ENCODE data around the gene SIGLEC8. TPM values are rescaled to one million over a fixed set of nuclear protein-coding genes. Genes with fewer than 3 reads are reported as not detected.

The SIGLEC8 gene
- total RNA-seq, 1 donor from 2014 or later, result not detected

- H3K27ac Mint-ChIP-seq, result no peak overlapping the region
- DNase-seq (ENCODE audit: low spot score, unreplicated experiment), result no peak
- no peak overlapping the region for H3K4me3 Mint-ChIP-seq (ENCODE audit: low read depth)
- no peaks in the 10 kb centered on the region for H3K4me1 Mint-ChIP-seq (ENCODE audit: low read depth)
- H3K27me3 Mint-ChIP-seq, result no peaks in the 10 kb centered on the region
- TF ChIP-seq, protein P1, sequence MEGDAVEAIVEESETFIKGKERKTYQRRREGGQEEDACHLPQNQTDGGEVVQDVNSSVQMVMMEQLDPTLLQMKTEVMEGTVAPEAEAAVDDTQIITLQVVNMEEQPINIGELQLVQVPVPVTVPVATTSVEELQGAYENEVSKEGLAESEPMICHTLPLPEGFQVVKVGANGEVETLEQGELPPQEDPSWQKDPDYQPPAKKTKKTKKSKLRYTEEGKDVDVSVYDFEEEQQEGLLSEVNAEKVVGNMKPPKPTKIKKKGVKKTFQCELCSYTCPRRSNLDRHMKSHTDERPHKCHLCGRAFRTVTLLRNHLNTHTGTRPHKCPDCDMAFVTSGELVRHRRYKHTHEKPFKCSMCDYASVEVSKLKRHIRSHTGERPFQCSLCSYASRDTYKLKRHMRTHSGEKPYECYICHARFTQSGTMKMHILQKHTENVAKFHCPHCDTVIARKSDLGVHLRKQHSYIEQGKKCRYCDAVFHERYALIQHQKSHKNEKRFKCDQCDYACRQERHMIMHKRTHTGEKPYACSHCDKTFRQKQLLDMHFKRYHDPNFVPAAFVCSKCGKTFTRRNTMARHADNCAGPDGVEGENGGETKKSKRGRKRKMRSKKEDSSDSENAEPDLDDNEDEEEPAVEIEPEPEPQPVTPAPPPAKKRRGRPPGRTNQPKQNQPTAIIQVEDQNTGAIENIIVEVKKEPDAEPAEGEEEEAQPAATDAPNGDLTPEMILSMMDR (IDR thresholded peaks at IDR 0.05; ENCODE audit: unreplicated experiment), result no peak
- no peaks in the 10 kb centered on the region for H3K9me3 Mint-ChIP-seq (ENCODE audit: low read depth)
- no peaks in the 10 kb centered on the region for H3K36me3 Mint-ChIP-seq (ENCODE audit: insufficient read depth)
Measured at GRCh38 chr19:51410950-51411748, 47.1 kb downstream of the SIGLEC8 start.

- H3K27me3 Mint-ChIP-seq, result no peaks in the 10 kb centered on the region
- TF ChIP-seq, protein P1 (IDR thresholded peaks at IDR 0.05; ENCODE audit: unreplicated experiment), result peak; percentile 58
- H3K36me3 Mint-ChIP-seq (ENCODE audit: insufficient read depth), result peaks cover 8% of the 10 kb centered on the region
- no peak overlapping the region for H3K4me3 Mint-ChIP-seq (ENCODE audit: low read depth)
- no peaks in the 10 kb centered on the region for H3K4me1 Mint-ChIP-seq (ENCODE audit: low read depth)
- peaks cover 10% of the 10 kb centered on the region for H3K9me3 Mint-ChIP-seq (ENCODE audit: low read depth)
- DNase-seq (ENCODE audit: low spot score, unreplicated experiment), result no peak
- H3K27ac Mint-ChIP-seq, result no peak overlapping the region
Measured at GRCh38 chr19:51407511-51408131, 50.6 kb downstream of the SIGLEC8 start.

DNA sequence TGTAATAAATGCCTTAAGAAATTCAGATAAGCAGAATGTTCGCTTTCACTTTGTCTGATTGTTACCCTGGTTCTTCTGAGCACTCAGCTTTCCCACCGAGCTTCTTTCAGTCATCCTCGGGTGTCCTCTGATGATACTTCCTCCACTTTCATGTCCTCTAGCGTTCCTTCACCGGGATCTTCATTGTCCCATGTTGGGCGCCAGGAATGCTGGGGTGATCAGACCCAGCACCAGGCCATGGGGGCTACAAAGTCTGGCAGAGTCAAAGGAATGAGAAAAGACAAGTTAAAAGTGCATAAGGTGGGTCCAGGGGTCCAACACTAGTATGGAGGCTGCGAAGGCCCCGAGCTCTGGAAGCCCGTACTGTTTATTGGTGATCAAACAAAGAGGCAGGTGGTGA lies 56.1 kb downstream of the SIGLEC8 start:
- Mint-ChIP-seq H3K4me1 (ENCODE audit: low read depth) (no peaks in the 10 kb centered on the region), H3K9me3 (ENCODE audit: low read depth) (peaks cover 18% of the 10 kb centered on the region)

More for the DNA sequence above, 56.1 kb downstream of the SIGLEC8 start:
- Mint-ChIP-seq H3K27ac (no peak overlapping the region), H3K27me3 (no peaks in the 10 kb centered on the region), H3K36me3 (ENCODE audit: insufficient read depth) (peaks cover 12% of the 10 kb centered on the region), H3K4me3 (ENCODE audit: low read depth) (no peak overlapping the region)
- TF ChIP-seq, protein P1 (IDR thresholded peaks at IDR 0.05; ENCODE audit: unreplicated experiment), result no peak
- DNase-seq (ENCODE audit: low spot score, unreplicated experiment), result no peak

Other genes starting within 250 kb of the SIGLEC8 start
- not detected in 2 replicates for gene CD33, start 233.4 kb downstream of the SIGLEC8 start, total RNA-seq
- not detected in 2 replicates for gene SIGLECL1, start 207.4 kb downstream of the SIGLEC8 start, total RNA-seq
- 44.8 and 44.9 TPM in 2 replicates for gene IGLON5, start 146.8 kb downstream of the SIGLEC8 start, total RNA-seq
- gene VSIG10L, start 116.3 kb downstream of the SIGLEC8 start, total RNA-seq, result 6.3 and 7.0 TPM in 2 replicates
- 63.2 and 69.5 TPM in 2 replicates for gene ETFB, start 92.1 kb downstream of the SIGLEC8 start, total RNA-seq
- 0.73 and 1.4 TPM in 2 replicates for gene CLDND2, start 89.5 kb downstream of the SIGLEC8 start, total RNA-seq
- gene NKG7, start 85.8 kb downstream of the SIGLEC8 start, total RNA-seq, result not detected in 2 replicates
- not detected in 2 replicates for gene LIM2, start 70.5 kb downstream of the SIGLEC8 start, total RNA-seq
- gene C19orf84, start 67.9 kb downstream of the SIGLEC8 start, total RNA-seq, result 0.53 and 0.98 TPM in 2 replicates
- not detected in 2 replicates for gene SIGLEC10, start 40.8 kb downstream of the SIGLEC8 start, total RNA-seq
- gene CEACAM18, start 20.1 kb upstream of the SIGLEC8 start, total RNA-seq, result not detected in 2 replicates
- gene SIGLEC12, start 43.3 kb upstream of the SIGLEC8 start, total RNA-seq, result not detected in 2 replicates
- not detected in 2 replicates for gene SIGLEC6, start 73.2 kb upstream of the SIGLEC8 start, total RNA-seq
- 14.6 and 14.9 TPM in 2 replicates for gene ZNF175, start 112.8 kb upstream of the SIGLEC8 start, total RNA-seq
- gene SIGLEC5, start 171.9 kb upstream of the SIGLEC8 start, total RNA-seq, result not detected in 2 replicates
- gene SIGLEC14, start 188.4 kb upstream of the SIGLEC8 start, total RNA-seq, result not detected in 2 replicates
- 28.9 and 32.3 TPM in 2 replicates for gene SPACA6, start 234.9 kb upstream of the SIGLEC8 start, total RNA-seq

Measured in progenitor cell of endocrine pancreas (in vitro differentiated cells).